Stimulated activated naive CD8-positive, alpha-beta T cell treated with anti-CD3 and anti-CD28 coated beads, Interleukin-15, Interleukin-2, amounts not matched to agents 100 ng/mL and 50 ng/mL, for 24 hours (primary cell): ENCODE results near the gene USH2A.

ENCODE experiments used
- H3K27ac Mint-ChIP-seq: one replicate; pipeline ENCODE4 v1.8.0; 2021; ENCODE audit warnings: mild to moderate bottlenecking, mixed read lengths
- H3K27me3 Mint-ChIP-seq: one replicate; pipeline ENCODE4 v1.8.0; 2021; ENCODE audit warnings: mixed read lengths
- H3K36me3 Mint-ChIP-seq: one replicate; pipeline ENCODE4 v1.8.0; 2021; ENCODE audit warnings: low read depth, mixed read lengths
- H3K4me1 Mint-ChIP-seq: one replicate; pipeline ENCODE4 v1.8.0; 2021; ENCODE audit warnings: low read depth, mixed read lengths
- H3K4me3 Mint-ChIP-seq: one replicate; pipeline ENCODE4 v1.8.0; 2021; ENCODE audit warnings: mild to moderate bottlenecking, mixed read lengths
- H3K9me3 Mint-ChIP-seq: one replicate; pipeline ENCODE4 v1.8.0; 2021; ENCODE audit warnings: mixed read lengths

Gene USH2A

GRCh38 chr1:215599418-215600074 lies 823.7 kb downstream of the USH2A start:
- H3K4me1 Mint-ChIP-seq: no peaks in the 10 kb centered on the region
- no peak overlapping the region for H3K4me3 Mint-ChIP-seq
- no peaks in the 10 kb centered on the region for H3K9me3 Mint-ChIP-seq
- H3K27me3 Mint-ChIP-seq: no peaks in the 10 kb centered on the region
- H3K27ac Mint-ChIP-seq: no peak overlapping the region
- H3K36me3 Mint-ChIP-seq: no peaks in the 10 kb centered on the region

- H3K4me3 Mint-ChIP-seq: no peak overlapping the region
- no peaks in the 10 kb centered on the region for H3K9me3 Mint-ChIP-seq
- no peaks in the 10 kb centered on the region for H3K36me3 Mint-ChIP-seq
- H3K27ac Mint-ChIP-seq: no peak overlapping the region
- no peaks in the 10 kb centered on the region for H3K27me3 Mint-ChIP-seq
- H3K4me1 Mint-ChIP-seq: no peaks in the 10 kb centered on the region
These were observed 825.3 kb downstream of the USH2A start for GRCh38 chr1:215597961-215598360.

GRCh38 chr1:215595231-215595630 lies 828.0 kb downstream of the USH2A start:
- Mint-ChIP-seq H3K27me3 (no peaks in the 10 kb centered on the region), H3K36me3 (peaks cover 4% of the 10 kb centered on the region), H3K27ac (no peak overlapping the region), H3K4me3 (no peak overlapping the region), H3K9me3 (peaks cover 4% of the 10 kb centered on the region), H3K4me1 (no peaks in the 10 kb centered on the region)

- no peaks in the 10 kb centered on the region for H3K4me1 Mint-ChIP-seq
- H3K27ac Mint-ChIP-seq: no peak overlapping the region
- H3K36me3 Mint-ChIP-seq: peaks cover 4% of the 10 kb centered on the region
- H3K9me3 Mint-ChIP-seq: peaks cover 4% of the 10 kb centered on the region
- H3K4me3 Mint-ChIP-seq: no peak overlapping the region
- no peaks in the 10 kb centered on the region for H3K27me3 Mint-ChIP-seq
These were observed 828.6 kb downstream of the USH2A start for GRCh38 chr1:215594640-215595039.

GRCh38 chr1:215590779-215591491 lies 832.3 kb downstream of the USH2A start:
- H3K4me3 Mint-ChIP-seq: no peak overlapping the region
- no peaks in the 10 kb centered on the region for H3K4me1 Mint-ChIP-seq
- peaks cover 4% of the 10 kb centered on the region for H3K9me3 Mint-ChIP-seq
- H3K27ac Mint-ChIP-seq: no peak overlapping the region
- no peaks in the 10 kb centered on the region for H3K27me3 Mint-ChIP-seq
- peaks cover 9% of the 10 kb centered on the region for H3K36me3 Mint-ChIP-seq

- H3K27ac Mint-ChIP-seq: no peak overlapping the region
- no peaks in the 10 kb centered on the region for H3K4me1 Mint-ChIP-seq
These were observed 833.4 kb downstream of the USH2A start for GRCh38 chr1:215589650-215590435.

GRCh38 chr1:215584389-215584788 lies 838.9 kb downstream of the USH2A start:
- H3K27ac Mint-ChIP-seq: no peak overlapping the region
- H3K27me3 Mint-ChIP-seq: no peaks in the 10 kb centered on the region
- H3K36me3 Mint-ChIP-seq: peaks cover 35% of the 10 kb centered on the region
- no peaks in the 10 kb centered on the region for H3K4me1 Mint-ChIP-seq
- no peak overlapping the region for H3K4me3 Mint-ChIP-seq
- peaks cover 13% of the 10 kb centered on the region for H3K9me3 Mint-ChIP-seq

More at GRCh38 chr1:215589650-215590435, 833.4 kb downstream of the USH2A start:
- Mint-ChIP-seq H3K27me3 (no peaks in the 10 kb centered on the region), H3K4me3 (no peak overlapping the region), H3K9me3 (peaks cover 8% of the 10 kb centered on the region), H3K36me3 (peaks cover 14% of the 10 kb centered on the region)

GRCh38 chr1:215583185-215583749 lies 840.0 kb downstream of the USH2A start:
- H3K4me3 Mint-ChIP-seq: no peak overlapping the region
- H3K27me3 Mint-ChIP-seq: no peaks in the 10 kb centered on the region
- H3K36me3 Mint-ChIP-seq: peaks cover 35% of the 10 kb centered on the region
- H3K4me1 Mint-ChIP-seq: no peaks in the 10 kb centered on the region
- no peak overlapping the region for H3K27ac Mint-ChIP-seq
- peaks cover 13% of the 10 kb centered on the region for H3K9me3 Mint-ChIP-seq

GRCh38 chr1:215581896-215582295 lies 841.4 kb downstream of the USH2A start:
- Mint-ChIP-seq H3K4me1 (no peaks in the 10 kb centered on the region), H3K4me3 (no peak overlapping the region), H3K27me3 (no peaks in the 10 kb centered on the region), H3K36me3 (peaks cover 30% of the 10 kb centered on the region), H3K27ac (no peak overlapping the region), H3K9me3 (peaks cover 13% of the 10 kb centered on the region)
